HG03097 (cell line): Measurements from ENCODE around the gene TGFBR3L.
"Not testable (repeated sequence)": the region's sequence is repeated elsewhere in the genome, so short reads cannot be mapped to it uniquely, and the experiment has no call there.

Experiments used
- ATAC-seq: cut with Tn5 transposase; IDR thresholded peaks from one replicate; pipeline ENCODE4 v1.9.1; 2021; ENCODE audit not compliant: unreplicated experiment, low FRiP score

TGFBR3L gene

GRCh38 chr19:7879111-7879807 lies 35.4 kb upstream of the TGFBR3L start:
- ATAC-seq = no peak

DNA sequence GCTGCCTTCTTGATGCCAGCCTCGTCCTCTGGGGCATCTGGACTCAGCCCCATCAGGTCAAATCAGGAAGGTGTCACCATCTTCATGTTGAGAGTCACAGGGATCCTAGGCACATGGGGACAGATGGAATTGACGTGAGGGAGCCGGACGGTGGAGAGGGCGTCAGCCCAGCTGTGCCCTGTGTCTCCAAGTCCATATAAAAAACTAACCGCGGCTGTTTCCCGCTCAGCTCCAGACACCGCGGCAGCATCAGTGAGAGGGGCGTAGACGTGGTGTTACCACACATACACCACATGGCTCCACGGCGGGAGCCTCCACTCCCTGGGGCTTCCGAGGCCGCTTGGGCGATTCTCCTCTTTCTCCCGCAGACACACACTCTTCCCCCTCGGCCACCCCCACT lies 34.8 kb upstream of the TGFBR3L start:
- no peak for ATAC-seq

- no peak for ATAC-seq
Measured at GRCh38 chr19:7881910-7882309, 32.7 kb upstream of the TGFBR3L start.

DNA sequence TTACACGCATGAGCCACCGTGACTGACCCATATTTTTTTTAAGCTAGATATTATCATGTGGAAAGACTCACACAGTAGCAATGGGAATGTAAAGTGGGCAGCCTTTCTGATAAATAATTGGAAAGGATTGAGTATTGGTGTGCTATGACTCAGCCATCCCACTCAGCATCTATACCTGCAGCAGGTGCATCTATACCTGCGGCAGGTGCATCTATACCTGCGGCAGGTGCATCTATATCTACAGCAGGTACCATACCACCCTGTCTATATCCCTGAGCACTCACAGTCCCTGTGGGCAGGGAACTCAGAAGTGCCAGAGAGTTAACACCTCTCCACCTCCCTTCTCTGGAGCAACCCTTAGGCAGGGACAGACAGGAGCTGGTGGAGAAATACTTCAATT lies 31.5 kb upstream of the TGFBR3L start:
- ATAC-seq = no peak

GRCh38 chr19:7883796-7884570 lies 30.6 kb upstream of the TGFBR3L start:
- ATAC-seq = no peak

GRCh38 chr19:7885818-7886217 lies 28.8 kb upstream of the TGFBR3L start:
- no peak for ATAC-seq

DNA sequence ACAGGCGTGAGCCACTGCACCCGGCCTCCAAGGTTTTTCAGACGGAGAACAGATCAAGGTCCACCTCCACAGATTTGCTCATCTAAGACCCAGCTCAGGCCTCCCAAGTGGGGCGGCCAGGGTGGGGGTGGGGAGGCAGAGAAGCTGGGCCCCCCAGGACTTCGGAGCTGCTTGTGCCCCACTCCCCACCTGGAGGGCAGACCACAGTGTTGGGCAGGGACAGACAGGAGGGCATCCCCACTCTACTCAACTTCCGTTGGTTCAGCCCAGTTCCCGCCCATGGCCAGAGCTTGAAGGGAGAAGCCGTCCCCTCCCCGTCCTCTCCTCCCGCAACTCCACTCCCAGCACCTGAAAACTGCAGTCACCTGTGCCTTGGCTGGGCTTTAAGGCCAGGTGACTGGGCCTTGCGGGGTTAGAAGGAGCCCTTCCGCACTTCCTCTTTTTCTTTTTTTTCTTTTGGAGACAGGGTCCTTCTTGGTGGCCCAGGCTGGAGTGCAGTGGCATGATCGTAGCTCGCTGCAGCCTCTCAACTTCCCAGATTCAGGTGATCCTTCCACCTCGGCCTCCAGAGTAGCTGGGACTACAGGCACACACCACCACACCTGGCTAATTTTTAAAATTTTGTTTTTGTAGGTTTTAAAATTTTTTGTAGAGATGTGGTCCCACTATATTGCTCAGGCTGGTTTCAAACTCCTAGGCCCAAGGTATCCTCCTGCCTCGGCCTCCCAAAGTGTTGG lies 27.1 kb upstream of the TGFBR3L start:
- ATAC-seq = no peak

DNA sequence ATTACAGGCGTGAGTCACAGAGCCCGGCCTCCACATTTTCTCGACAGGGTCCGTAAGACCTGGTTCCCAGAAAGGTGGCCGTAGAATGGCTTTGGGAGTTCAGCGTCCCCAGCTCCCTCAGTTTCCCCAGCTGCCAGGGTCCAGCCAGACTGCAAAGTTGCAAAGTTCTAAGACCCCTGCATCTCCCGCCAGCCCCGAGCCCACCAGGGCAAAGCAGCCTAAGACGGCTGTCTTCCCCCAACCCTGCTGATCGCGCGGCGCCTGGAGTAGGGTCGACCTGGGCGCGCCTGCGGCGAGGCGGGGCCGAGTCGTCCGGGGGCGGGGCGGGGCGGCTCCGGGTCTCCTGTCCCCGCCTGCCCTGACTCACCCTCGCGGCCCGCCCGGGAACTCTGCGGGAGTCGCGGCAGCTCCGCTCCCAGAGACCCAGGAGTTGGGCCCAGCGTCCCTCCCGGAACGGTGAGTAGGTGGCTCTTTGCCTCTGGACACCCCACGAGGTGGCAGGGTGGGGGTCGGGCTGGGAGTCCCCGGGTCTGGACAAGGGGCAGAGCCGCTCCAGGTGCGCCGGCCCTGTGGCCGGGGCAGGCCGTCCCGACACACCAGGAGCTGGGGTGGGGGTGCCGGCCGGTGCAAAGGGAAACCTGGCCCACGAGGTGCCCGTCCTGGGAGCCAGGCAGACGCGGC lies 26.3 kb upstream of the TGFBR3L start, which contains the start of gene LRRC8E:
Gene LRRC8E, plus strand, starts transcription at position 366 of the 681 bp plus-strand sequence. CDS start 7,094 bp downstream, outside the sequence.
- ATAC-seq = no peak

DNA sequence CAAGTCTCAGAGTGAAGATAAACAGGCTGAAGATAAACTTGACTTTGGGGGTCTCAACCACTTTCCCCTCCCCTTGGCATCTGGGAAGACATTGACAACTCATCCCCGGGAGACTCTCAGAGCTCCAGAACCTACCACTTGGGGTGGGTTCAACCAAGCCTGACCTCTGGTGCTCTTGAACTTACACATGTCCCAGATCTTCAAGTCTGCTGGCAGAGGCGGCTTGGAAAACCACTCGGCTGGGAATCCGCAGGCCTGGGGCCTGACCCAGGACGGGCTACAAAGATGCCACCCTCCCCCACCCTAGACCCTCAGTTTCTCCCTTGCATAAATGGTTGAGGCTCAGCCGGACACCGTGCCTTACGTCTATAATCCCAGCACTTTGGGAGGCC lies 25.8 kb upstream of the TGFBR3L start:
- ATAC-seq = no peak

GRCh38 chr19:7893362-7894101 lies 21.1 kb upstream of the TGFBR3L start:
- not testable (repeated sequence) for ATAC-seq

DNA sequence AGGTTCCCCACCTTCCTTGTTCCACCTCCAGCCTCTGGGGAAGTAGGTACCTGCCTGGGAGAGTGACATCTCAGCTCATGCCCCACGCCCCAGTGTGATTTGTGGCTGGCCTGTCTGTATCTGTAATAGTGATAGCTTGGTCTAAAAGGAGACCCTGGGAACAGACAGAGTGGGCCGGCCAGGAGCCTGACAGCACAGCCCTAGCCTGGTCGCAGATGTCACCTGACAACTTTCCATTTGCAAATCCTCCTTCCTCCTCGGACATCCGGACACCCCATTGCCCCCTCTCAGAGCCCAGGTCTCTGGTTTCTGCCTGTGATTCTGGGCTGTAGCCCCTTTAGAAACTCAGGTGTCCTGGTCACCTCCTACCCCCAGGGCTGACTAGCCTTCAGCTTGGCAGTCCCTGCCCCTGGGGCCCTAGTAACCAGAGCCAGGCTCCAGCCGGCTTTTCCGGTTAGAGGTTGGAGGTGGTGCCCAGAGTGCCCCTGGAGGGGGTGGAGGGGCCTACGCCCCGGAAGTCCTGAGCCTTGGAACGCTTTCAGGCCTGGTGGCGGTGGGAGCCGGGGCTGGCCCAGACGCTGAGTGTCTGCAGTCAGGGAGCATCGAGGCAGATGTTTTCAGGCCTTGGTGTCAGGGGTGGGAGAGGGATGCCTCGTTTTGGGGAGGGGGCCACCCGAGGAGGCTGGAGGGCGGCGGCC lies 19.9 kb upstream of the TGFBR3L start:
- no peak for ATAC-seq

GRCh38 chr19:7895565-7895964 lies 19.1 kb upstream of the TGFBR3L start:
- ATAC-seq = no peak

- ATAC-seq = no peak
Measured at GRCh38 chr19:7897292-7897691, 17.3 kb upstream of the TGFBR3L start.

DNA sequence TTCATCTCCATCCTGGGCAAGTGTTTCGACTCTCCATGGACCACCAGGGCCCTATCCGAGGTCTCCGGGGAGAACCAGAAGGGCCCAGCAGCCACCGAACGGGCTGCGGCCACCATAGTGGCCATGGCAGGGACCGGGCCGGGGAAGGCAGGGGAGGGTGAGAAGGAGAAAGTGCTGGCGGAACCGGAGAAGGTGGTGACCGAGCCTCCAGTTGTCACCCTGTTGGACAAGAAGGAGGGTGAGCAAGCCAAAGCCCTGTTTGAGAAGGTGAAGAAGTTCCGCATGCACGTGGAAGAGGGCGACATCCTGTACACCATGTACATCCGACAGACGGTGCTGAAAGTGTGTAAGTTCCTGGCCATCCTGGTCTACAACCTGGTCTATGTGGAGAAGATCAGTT lies 15.7 kb upstream of the TGFBR3L start:
- no peak for ATAC-seq

DNA sequence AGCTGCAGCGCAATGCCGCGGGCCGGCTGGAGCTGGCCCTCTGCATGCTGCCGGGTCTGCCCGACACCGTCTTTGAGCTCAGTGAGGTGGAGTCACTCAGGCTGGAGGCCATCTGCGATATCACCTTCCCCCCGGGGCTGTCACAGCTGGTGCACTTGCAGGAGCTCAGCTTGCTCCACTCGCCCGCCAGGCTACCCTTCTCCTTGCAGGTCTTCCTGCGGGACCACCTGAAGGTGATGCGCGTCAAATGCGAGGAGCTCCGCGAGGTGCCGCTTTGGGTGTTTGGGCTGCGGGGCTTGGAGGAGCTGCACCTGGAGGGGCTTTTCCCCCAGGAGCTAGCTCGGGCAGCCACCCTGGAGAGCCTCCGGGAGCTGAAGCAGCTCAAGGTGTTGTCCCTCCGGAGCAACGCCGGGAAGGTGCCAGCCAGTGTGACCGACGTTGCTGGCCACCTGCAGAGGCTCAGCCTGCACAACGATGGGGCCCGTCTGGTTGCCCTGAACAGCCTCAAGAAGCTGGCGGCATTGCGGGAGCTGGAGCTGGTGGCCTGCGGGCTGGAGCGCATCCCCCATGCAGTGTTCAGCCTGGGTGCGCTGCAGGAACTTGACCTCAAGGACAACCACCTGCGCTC lies 14.8 kb upstream of the TGFBR3L start:
- ATAC-seq = no peak

GRCh38 chr19:7900401-7900870 lies 14.2 kb upstream of the TGFBR3L start:
- ATAC-seq = no peak

DNA sequence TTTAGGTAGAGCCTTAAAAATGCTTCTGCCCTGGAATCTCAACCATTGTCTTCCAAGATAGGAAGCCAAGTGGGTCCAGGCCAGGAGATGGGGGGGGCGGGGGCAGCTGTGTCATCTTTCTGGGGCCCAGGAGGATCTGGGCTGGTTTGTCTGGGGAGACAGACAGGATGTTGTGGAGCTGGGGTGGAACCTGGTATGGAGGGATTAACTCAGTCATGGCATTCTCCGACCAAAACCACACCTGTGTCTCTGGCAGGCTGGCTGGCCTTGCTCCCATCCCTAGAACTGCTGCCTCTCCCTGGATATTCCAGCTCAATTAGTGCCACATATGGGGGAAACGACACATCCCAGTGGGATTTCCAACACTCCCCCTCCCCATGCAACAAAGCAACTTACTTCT lies 13.7 kb upstream of the TGFBR3L start:
- ATAC-seq = no peak

DNA sequence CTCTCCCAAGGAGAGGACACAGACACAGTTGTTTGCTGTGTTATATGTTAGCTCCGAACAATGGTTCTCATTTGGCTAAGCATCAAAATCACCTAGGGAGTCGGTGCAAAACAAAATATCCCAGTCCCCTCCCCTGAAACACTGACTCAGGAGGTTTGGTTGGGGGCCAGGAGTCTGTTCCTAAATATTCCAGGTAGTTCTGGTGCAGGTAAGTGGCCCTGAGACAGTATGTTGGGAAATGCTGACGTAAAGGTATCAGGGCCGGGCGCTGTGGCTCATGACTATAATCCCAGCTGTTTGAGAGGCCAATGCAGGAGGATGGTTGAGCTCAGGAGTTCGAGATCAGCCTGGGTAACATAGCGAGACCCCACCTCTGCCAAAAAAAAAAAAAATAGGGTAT lies 13.3 kb upstream of the TGFBR3L start:
- no peak for ATAC-seq

GRCh38 chr19:7902796-7903243 lies 11.8 kb upstream of the TGFBR3L start:
- ATAC-seq = no peak
